IMR-90 (cell line): Measurements from ENCODE around the gene UACA. TPM values are rescaled to one million over a fixed set of nuclear protein-coding genes. Genes with fewer than 3 reads are reported as not detected.

Source experiments
- ATAC-seq: fragments of 200-7000 bp; cut with Tn5 transposase; 2 replicates; pipeline ENCODE4 v1.9.1; 2020; ENCODE audit warnings: low read depth, mild to moderate bottlenecking, moderate library complexity
- BruUV-seq: library from RNA; stranded (reverse); fragments of 400-500 nt; replicated peaks from 2 replicates; lab custom pipeline; 2021; lab: Mats Ljungman, UMichigan
- CTCF ChIA-PET: fragments of 300-600 bp; formaldehyde crosslinking; extraction: SDS; loops from one replicate; lab custom pipeline; 2021; ENCODE audit warnings: antibody characterized with exemption; lab: Yijun Ruan, JAX
- POLR2A ChIA-PET: fragments of 300-600 bp; sonication (Branson Sonifier 250); formaldehyde crosslinking; loops from one replicate; lab custom pipeline; 2022; ENCODE audit warnings: antibody characterized with exemption; ENCODE audit not compliant: unreplicated experiment; lab: Charles Lee
- DNase-seq: peaks from one replicate; pipeline ENCODE4 v3.0.0; 2013
- H2AFZ ChIP-seq: replicated peaks from 2 replicates; pipeline ENCODE3; 2013; ENCODE audit warnings: low read length, mild to moderate bottlenecking; ENCODE audit not compliant: poor library complexity
- H2AK5ac ChIP-seq: 2 replicates; pipeline ENCODE4 v1.6.1; 2013; ENCODE audit warnings: low read depth, low read length, inconsistent platforms
- H2AK9ac ChIP-seq: replicated peaks from 2 replicates; pipeline ENCODE3; 2013; ENCODE audit warnings: mild to moderate bottlenecking, low read depth, low read length, moderate library complexity; ENCODE audit not compliant: poor library complexity
- H2BK120ac ChIP-seq: 2 replicates; pipeline ENCODE4 v1.6.1; 2013; ENCODE audit warnings: low read depth, low read length, inconsistent platforms
- H2BK15ac ChIP-seq: 3 replicates; pipeline ENCODE4 v1.6.1; 2013; ENCODE audit warnings: low read depth, low read length, inconsistent platforms
- H2BK20ac ChIP-seq: 2 replicates; pipeline ENCODE4 v1.6.1; 2013; ENCODE audit warnings: low read depth, mild to moderate bottlenecking, inconsistent platforms, low read length, moderate library complexity
- H2BK5ac ChIP-seq: 2 replicates; pipeline ENCODE4 v1.6.1; 2013; ENCODE audit warnings: mild to moderate bottlenecking, low read depth, low read length, inconsistent platforms; ENCODE audit not compliant: poor library complexity, severe bottlenecking
- H3K14ac ChIP-seq: replicated peaks from 2 replicates; pipeline ENCODE4 v1.6.1; 2013; ENCODE audit warnings: low read depth, low read length, inconsistent platforms
- H3K18ac ChIP-seq: 2 replicates; pipeline ENCODE4 v1.6.1; 2013; ENCODE audit warnings: low read depth, low read length, control low read depth
- H3K23ac ChIP-seq: 2 replicates; pipeline ENCODE4 v1.6.1; 2013; ENCODE audit warnings: low read depth, low read length, inconsistent platforms
- H3K27ac ChIP-seq: 2 replicates; pipeline ENCODE4 v1.5.1; 2013; ENCODE audit warnings: mild to moderate bottlenecking, control low read depth, low read length; ENCODE audit not compliant: insufficient read depth
- H3K27me3 ChIP-seq: 2 replicates; pipeline ENCODE4 v1.6.1; 2013; ENCODE audit warnings: low read length; ENCODE audit not compliant: control insufficient read depth, insufficient read depth
- H3K36me3 ChIP-seq: 2 replicates; pipeline ENCODE4 v1.6.1; 2013; ENCODE audit warnings: low read length, mixed read lengths; ENCODE audit not compliant: control insufficient read depth, insufficient read depth
- H3K4ac ChIP-seq: 2 replicates; pipeline ENCODE4 v1.6.1; 2013; ENCODE audit warnings: low read depth, low read length, inconsistent platforms
- H3K4me1 ChIP-seq: 2 replicates; pipeline ENCODE4 v1.6.1; 2013; ENCODE audit warnings: low read length, mixed read lengths; ENCODE audit not compliant: control insufficient read depth, insufficient read depth
- H3K4me2 ChIP-seq: 2 replicates; pipeline ENCODE4 v1.6.1; 2013; ENCODE audit warnings: low read depth, mild to moderate bottlenecking, control low read depth, low read length, moderate library complexity
- H3K4me3 ChIP-seq: 2 replicates; pipeline ENCODE4 v1.5.1; 2013; ENCODE audit warnings: low read depth, mild to moderate bottlenecking, control low read depth, low read length, moderate library complexity; ENCODE audit not compliant: insufficient read depth
- H3K56ac ChIP-seq: 2 replicates; pipeline ENCODE4 v1.6.1; 2013; ENCODE audit warnings: low read length, inconsistent platforms; ENCODE audit not compliant: insufficient read depth; ENCODE audit errors: extremely low read depth
- H3K79me1 ChIP-seq, 2 experiments: 2 replicates each; pipeline ENCODE4 v1.6.1; 2013; ENCODE audit warnings: low read length in 2 of 2, inconsistent platforms in 1 of 2, low read depth in 1 of 2
- H3K9ac ChIP-seq: 2 replicates; pipeline ENCODE4 v1.6.1; 2013; ENCODE audit warnings: low read depth, low read length, control low read depth
- H3K9me1 ChIP-seq: 2 replicates; pipeline ENCODE4 v1.6.1; 2013; ENCODE audit warnings: low read length, inconsistent platforms; ENCODE audit not compliant: insufficient read depth
- H3K9me3 ChIP-seq: 2 replicates; pipeline ENCODE4 v1.6.1; 2013; ENCODE audit warnings: low read length; ENCODE audit not compliant: control insufficient read depth, insufficient read depth
- H4K20me1 ChIP-seq: 2 replicates; pipeline ENCODE4 v1.6.1; 2013; ENCODE audit warnings: low read length, inconsistent platforms; ENCODE audit not compliant: insufficient read depth
- H4K5ac ChIP-seq: 2 replicates; pipeline ENCODE4 v1.6.1; 2013; ENCODE audit warnings: mild to moderate bottlenecking, low read depth, low read length, control low read depth
- H4K8ac ChIP-seq, 2 experiments: 2 replicates each; pipeline ENCODE4 v1.6.1; 2013; ENCODE audit warnings: low read depth in 2 of 2, low read length in 2 of 2, control low read depth in 1 of 2, inconsistent platforms in 1 of 2
- H4K91ac ChIP-seq: 2 replicates; pipeline ENCODE4 v1.6.1; 2013; ENCODE audit warnings: low read depth, low read length, inconsistent platforms; ENCODE audit not compliant: insufficient read depth
- BHLHE40 ChIP-seq: fragments of 150-350 bp; IDR thresholded peaks from 2 replicates; pipeline ENCODE4 v1.6.1; 2016; ENCODE audit warnings: mild to moderate bottlenecking, low read depth, low read length
- CEBPB ChIP-seq: IDR thresholded peaks from 2 replicates; pipeline ENCODE4 v1.6.1; 2012; ENCODE audit warnings: low read depth, low read length, improper control_type of control experiment
- CHD1 ChIP-seq: IDR thresholded peaks from 2 replicates; pipeline ENCODE4 v1.6.1; 2012; ENCODE audit warnings: low read depth, low read length, improper control_type of control experiment
- CTCF ChIP-seq: conservative IDR thresholded peaks from 2 replicates; pipeline ENCODE4 v1.5.1; 2012; ENCODE audit warnings: mild to moderate bottlenecking, low read depth, low read length, improper control_type of control experiment
- FOS ChIP-seq: fragments of 150-350 bp; IDR thresholded peaks from 2 replicates; pipeline ENCODE4 v1.6.1; 2016; ENCODE audit warnings: low read depth, low read length
- MAFK ChIP-seq: IDR thresholded peaks from 2 replicates; pipeline ENCODE4 v1.6.1; 2012; ENCODE audit warnings: low read depth, low read length, improper control_type of control experiment
- MAZ ChIP-seq: IDR thresholded peaks from 2 replicates; pipeline ENCODE4 v1.6.1; 2012; ENCODE audit warnings: low read depth, mild to moderate bottlenecking, low read length, improper control_type of control experiment, moderate library complexity, borderline replicate concordance
- MXI1 ChIP-seq: IDR thresholded peaks from 2 replicates; pipeline ENCODE4 v1.6.1; 2012; ENCODE audit warnings: low read depth, mild to moderate bottlenecking, low read length, moderate library complexity, borderline replicate concordance
- NFE2L2 ChIP-seq: fragments of 150-350 bp; IDR thresholded peaks from 2 replicates; pipeline ENCODE4 v1.6.1; 2016; ENCODE audit warnings: low read depth, mild to moderate bottlenecking, low read length
- POLR2A ChIP-seq: IDR thresholded peaks from 2 replicates; pipeline ENCODE4 v1.6.1; 2012; ENCODE audit warnings: mild to moderate bottlenecking, low read depth, low read length
- RFX5 ChIP-seq: IDR thresholded peaks from 2 replicates; pipeline ENCODE4 v1.8.0; 2012; ENCODE audit warnings: low read depth, mild to moderate bottlenecking, low read length, moderate library complexity
- SMC3 ChIP-seq: fragments of 150-350 bp; IDR thresholded peaks from 2 replicates; pipeline ENCODE4 v1.6.1; 2016; ENCODE audit warnings: low read depth, mild to moderate bottlenecking, antibody characterized with exemption, low read length, moderate library complexity
- USF2 ChIP-seq: fragments of 150-350 bp; IDR thresholded peaks from 2 replicates; pipeline ENCODE4 v1.6.1; 2017; ENCODE audit warnings: mild to moderate bottlenecking, antibody characterized with exemption, low read length, low read depth
- WGBS, 2 experiments: methylation state at CpG; one replicate each; pipeline versions ENCODE4 v1.1.5 to v1.1.7; 2013; ENCODE audit warnings: missing lambda C conversion rate in 2 of 2; ENCODE audit not compliant: insufficient read length in 1 of 2; ENCODE audit errors: extremely low coverage in 2 of 2; 5-methylcytosine and 5-hydroxymethylcytosine counted together
- dilution Hi-C: fragments of 300-500 bp; cut with HindIII; formaldehyde crosslinking; loops from one replicate; pipeline ENCODE4 v1.14.3; 2018; ENCODE audit warnings: low sequenced_read_pairs; ENCODE audit not compliant: unreplicated experiment
- in situ Hi-C: fragments of 300-500 bp; cut with MboI; formaldehyde crosslinking; loops from 3 replicates; pipeline ENCODE4 v1.14.3; 2019; ENCODE audit warnings: low sequenced_read_pairs, inconsistent platforms, mixed read lengths
- intact Hi-C: fragments of 100-400 bp; cut with micrococcal nuclease; formaldehyde crosslinking; loops from 2 replicates; pipeline ENCODE4 v1.10.0; 2022
- polyA plus RNA-seq, 3 experiments: library from polyadenylated mRNA; depleted of rRNA; stranded (reverse); fragments of >200 nt; gene quantifications; 2 replicates each; pipeline ENCODE4 v1.2.3, GENCODE V29; 2012; ENCODE audit warnings: low replicate concordance in 1 of 3
- total RNA-seq: library from RNA; depleted of rRNA; stranded (reverse); fragments of >200 nt; gene quantifications from 2 replicates; pipeline ENCODE4 v1.2.3, GENCODE V29; 2012

UACA gene
- total and polyA plus RNA-seq, 2 of the 4 experiments (the other 2 are of a cell fraction), result 156 to 507 TPM

GRCh38 chr15:70796516-70797310 lies 33.4 kb upstream of the UACA start:
- in situ Hi-C loops, result no loop called here
- H3K4me3 ChIP-seq, result no peak overlapping the region
- H3K23ac ChIP-seq, result peak overlapping the region; percentile 78
- peak overlapping the region; percentile 94 for H2BK20ac ChIP-seq
- peak overlapping the region; percentile 79 for H4K91ac ChIP-seq
- H2BK5ac ChIP-seq, result peak overlapping the region; percentile 93
- H2AK9ac ChIP-seq, result no peak overlapping the region
- H4K20me1 ChIP-seq, result no peaks in the 10 kb centered on the region
- H3K9me1 ChIP-seq, result peaks cover 42% of the 10 kb centered on the region
- no TSS peak for BruUV-seq
- no peaks in the 10 kb centered on the region for H3K27me3 ChIP-seq
- H3K27ac ChIP-seq, result peak overlapping the region; percentile 50
- H4K5ac ChIP-seq, result peak overlapping the region; percentile 72
- peak overlapping the region; percentile 92 for H2BK15ac ChIP-seq
- H3K79me1 ChIP-seq, result peaks cover 15 to 69% of the 10 kb centered on the region in 2 experiments
- peak overlapping the region; percentile 81 for H3K4ac ChIP-seq
- TF ChIP-seq SMC3 (no peak), POLR2A (no peak), CEBPB (no peak), RFX5 (no peak), MAZ (no peak), MAFK (no peak), BHLHE40 (no peak), NFE2L2 (no peak), MXI1 (no peak), CTCF (no peak), FOS (no peak), USF2 (no peak), CHD1 (no peak)
- H3K18ac ChIP-seq, result peak overlapping the region; percentile 86
- H2AFZ ChIP-seq, result no peak overlapping the region
- H3K4me2 ChIP-seq, result no peak overlapping the region
- no peaks in the 10 kb centered on the region for H3K36me3 ChIP-seq
- H4K8ac ChIP-seq, result peak overlapping the region; percentile 35 to 78
- no peak for DNase-seq
- H3K9me3 ChIP-seq, result no peaks in the 10 kb centered on the region
- intact Hi-C loops, result no loop called here
- peak overlapping the region; percentile 83 for H2AK5ac ChIP-seq
- H3K9ac ChIP-seq, result no peak overlapping the region
- peak overlapping the region; percentile 95 for H2BK120ac ChIP-seq
- dilution Hi-C loops, result no loop called here
- H3K56ac ChIP-seq, result no peak overlapping the region
- WGBS, 2 experiments, result 91% methylated on average over 9 of the region's 14 CpGs; no CpG with 5 or more reads in 1 of the 2 experiments
- peaks cover 48% of the 10 kb centered on the region for H3K4me1 ChIP-seq
- H3K14ac ChIP-seq, result peak overlapping the region; percentile 88
- ATAC-seq, result no peak
- ChIA-PET CTCF (interaction anchor here (2.4 kb wide), 1 partner anchor 15 kb away, joined by 7 read pairs; no protein-coding TSS in a partner anchor), POLR2A (no interaction called here)
